ENCODE results near the gene ADAP1.

The ADAP1 gene

GRCh38 chr7:877312-878232 lies 76.9 kb downstream of the ADAP1 start:
- Histone ChIP-seq H3F3A (ENCODE audit: low read depth) (peaks cover 19% of the 10 kb centered on the region), H3K4me3 (ENCODE audit: low read length, poor library complexity, severe bottlenecking) (peak overlapping the region; percentile 95), H3K9ac (ENCODE audit: low read depth, low read length, poor library complexity, severe bottlenecking) (peak overlapping the region; percentile 97), H3K9me3 (ENCODE audit: insufficient read depth, low read depth, low read length) (no peaks in the 10 kb centered on the region), H3K9me2 (replicated peaks; ENCODE audit: low read depth, low read length) (no peaks in the 10 kb centered on the region), H3K79me2 (ENCODE audit: insufficient read depth, low read length) (peaks cover 57% of the 10 kb centered on the region), H4K20me1 (ENCODE audit: insufficient read depth, low read length, poor library complexity, severe bottlenecking) (peaks cover 41% of the 10 kb centered on the region), H3K4me2 (ENCODE audit: low read depth, low read length, poor library complexity, severe bottlenecking) (peak overlapping the region; percentile 93), H3K4me1 (ENCODE audit: insufficient read depth, low read length, poor library complexity, severe bottlenecking) (peaks cover 21% of the 10 kb centered on the region), H2AFZ (ENCODE audit: low read length) (no peak overlapping the region), H3K27me3 (ENCODE audit: insufficient read depth, low read length, poor library complexity, severe bottlenecking) (no peaks in the 10 kb centered on the region), H3K36me3 (ENCODE audit: insufficient read depth, low read length) (peaks cover 6% of the 10 kb centered on the region; the same call in 1 of the 2 replicates)
- TF ChIP-seq EZH2phosphoT487 (IDR thresholded peaks at IDR 0.05; ENCODE audit: borderline replicate concordance) (no peak), CTCF (conservative IDR thresholded peaks at IDR 0.05; ENCODE audit: low read length) (no peak)

- Histone ChIP-seq H3K9me3 (ENCODE audit: insufficient read depth, low read depth, low read length) (no peaks in the 10 kb centered on the region), H3K4me1 (ENCODE audit: insufficient read depth, low read length, poor library complexity, severe bottlenecking) (peaks cover 21% of the 10 kb centered on the region), H3K36me3 (ENCODE audit: insufficient read depth, low read length) (peaks cover 12% of the 10 kb centered on the region; the same call in 1 of the 2 replicates), H3K79me2 (ENCODE audit: insufficient read depth, low read length) (peaks cover 51% of the 10 kb centered on the region), H2AFZ (ENCODE audit: low read length) (peak overlapping the region; percentile 76), H3K9ac (ENCODE audit: low read depth, low read length, poor library complexity, severe bottlenecking) (peak overlapping the region; percentile 97), H3K4me2 (ENCODE audit: low read depth, low read length, poor library complexity, severe bottlenecking) (peak overlapping the region; percentile 93), H3F3A (ENCODE audit: low read depth) (peaks cover 19% of the 10 kb centered on the region), H3K4me3 (ENCODE audit: low read length, poor library complexity, severe bottlenecking) (peak overlapping the region; percentile 95), H3K9me2 (replicated peaks; ENCODE audit: low read depth, low read length) (no peaks in the 10 kb centered on the region), H3K27me3 (ENCODE audit: insufficient read depth, low read length, poor library complexity, severe bottlenecking) (no peaks in the 10 kb centered on the region), H4K20me1 (ENCODE audit: insufficient read depth, low read length, poor library complexity, severe bottlenecking) (peaks cover 36% of the 10 kb centered on the region)
- TF ChIP-seq EZH2phosphoT487 (IDR thresholded peaks at IDR 0.05; ENCODE audit: borderline replicate concordance) (no peak), CTCF (conservative IDR thresholded peaks at IDR 0.05; ENCODE audit: low read length) (no peak)
Measured at GRCh38 chr7:876972-877311, 77.5 kb downstream of the ADAP1 start.

GRCh38 chr7:876077-876971 lies 78.2 kb downstream of the ADAP1 start, which contains the start of gene GET4:
Gene GET4 (plus strand): TSS chr7:876554. CDS start chr7:876646, 92 bp downstream.
- Histone ChIP-seq H3K9me2 (replicated peaks; ENCODE audit: low read depth, low read length) (no peaks in the 10 kb centered on the region), H3K79me2 (ENCODE audit: insufficient read depth, low read length) (peaks cover 44% of the 10 kb centered on the region), H3K9ac (ENCODE audit: low read depth, low read length, poor library complexity, severe bottlenecking) (peak within 1 kb of the TSS; percentile 97), H3K27me3 (ENCODE audit: insufficient read depth, low read length, poor library complexity, severe bottlenecking) (no peaks in the 10 kb centered on the region), H3K4me1 (ENCODE audit: insufficient read depth, low read length, poor library complexity, severe bottlenecking) (peaks cover 21% of the 10 kb centered on the region), H4K20me1 (ENCODE audit: insufficient read depth, low read length, poor library complexity, severe bottlenecking) (peaks cover 31% of the 10 kb centered on the region), H3F3A (ENCODE audit: low read depth) (peaks cover 19% of the 10 kb centered on the region), H2AFZ (ENCODE audit: low read length) (peak within 1 kb of the TSS; percentile 76), H3K4me2 (ENCODE audit: low read depth, low read length, poor library complexity, severe bottlenecking) (peak within 1 kb of the TSS; percentile 93), H3K9me3 (ENCODE audit: insufficient read depth, low read depth, low read length) (no peaks in the 10 kb centered on the region), H3K4me3 (ENCODE audit: low read length, poor library complexity, severe bottlenecking) (peak within 1 kb of the TSS; percentile 95), H3K36me3 (ENCODE audit: insufficient read depth, low read length) (peaks cover 16% of the 10 kb centered on the region; the same call in 1 of the 2 replicates)
- TF ChIP-seq EZH2phosphoT487 (IDR thresholded peaks at IDR 0.05; ENCODE audit: borderline replicate concordance): no peak
- TF ChIP-seq CTCF (conservative IDR thresholded peaks at IDR 0.05; ENCODE audit: low read length): no peak

Data from Loucy (cell line).